ENCODE data around the gene CNST. TPM values are rescaled to one million over a fixed set of nuclear protein-coding genes. Genes with fewer than 3 reads are reported as not detected.

Gene CNST
- total RNA-seq, 1 donor from 2014 or later = 25.6 TPM

- Mint-ChIP-seq H3K27ac (no peak overlapping the region), H3K36me3 (peaks cover 7% of the 10 kb centered on the region), H3K4me1 (peaks cover 2% of the 10 kb centered on the region), H3K4me3 (no peak overlapping the region), H3K9me3 (no peaks in the 10 kb centered on the region), H3K27me3 (ENCODE audit: insufficient read depth, low read depth) (no peaks in the 10 kb centered on the region)
- H3K27me3 ChIP-seq = no peaks in the 10 kb centered on the region
- H2AFZ ChIP-seq (replicated peaks) = no peak overlapping the region
- no peak overlapping the region for H3K4me3 ChIP-seq
- no peaks in the 10 kb centered on the region for H3K79me2 ChIP-seq (ENCODE audit: low read depth)
- no peak for DNase-seq (ENCODE audit: low spot score)
- H3F3A ChIP-seq (ENCODE audit: low read depth) = no peaks in the 10 kb centered on the region
- H3K4me1 ChIP-seq = no peaks in the 10 kb centered on the region
- H3K4me2 ChIP-seq = no peak overlapping the region
- no peak for TF ChIP-seq CTCF (IDR thresholded peaks at IDR 0.05)
- TF ChIP-seq EZH2 (IDR thresholded peaks at IDR 0.05) = no peak
- no peak for TF ChIP-seq EZH2phosphoT487 (IDR thresholded peaks at IDR 0.05)
- H3K36me3 ChIP-seq = no peaks in the 10 kb centered on the region
- no peak overlapping the region for H3K9ac ChIP-seq
- no peak overlapping the region for H3K27ac ChIP-seq
- H3K9me3 ChIP-seq (ENCODE audit: low read depth) = no peaks in the 10 kb centered on the region
- H4K20me1 ChIP-seq (ENCODE audit: low read depth) = no peaks in the 10 kb centered on the region
Measured at GRCh38 chr1:246659594-246660140, 93.4 kb downstream of the CNST start.

- no peaks in the 10 kb centered on the region for H3K27me3 Mint-ChIP-seq (ENCODE audit: insufficient read depth, low read depth)
- Histone ChIP-seq H3K9ac (no peak overlapping the region), H4K20me1 (ENCODE audit: low read depth) (no peaks in the 10 kb centered on the region), H3K4me2 (no peak overlapping the region), H3K79me2 (ENCODE audit: low read depth) (no peaks in the 10 kb centered on the region), H3K4me1 (no peaks in the 10 kb centered on the region), H3K36me3 (no peaks in the 10 kb centered on the region), H3K4me3 (no peak overlapping the region), H3F3A (ENCODE audit: low read depth) (no peaks in the 10 kb centered on the region), H3K27ac (no peak overlapping the region), H3K9me3 (ENCODE audit: low read depth) (no peaks in the 10 kb centered on the region), H2AFZ (replicated peaks) (no peak overlapping the region), H3K27me3 (no peaks in the 10 kb centered on the region)
- no peaks in the 10 kb centered on the region for H3K9me3 Mint-ChIP-seq
- TF ChIP-seq EZH2phosphoT487 (IDR thresholded peaks at IDR 0.05) (no peak), EZH2 (IDR thresholded peaks at IDR 0.05) (no peak), CTCF (IDR thresholded peaks at IDR 0.05) (no peak)
- no peak for DNase-seq (ENCODE audit: low spot score)
- H3K4me3 Mint-ChIP-seq = no peak overlapping the region
- peaks cover 2% of the 10 kb centered on the region for H3K4me1 Mint-ChIP-seq
- H3K36me3 Mint-ChIP-seq = peaks cover 9% of the 10 kb centered on the region
- H3K27ac Mint-ChIP-seq = no peak overlapping the region
Measured at GRCh38 chr1:246661451-246661850, 95.2 kb downstream of the CNST start.

DNA sequence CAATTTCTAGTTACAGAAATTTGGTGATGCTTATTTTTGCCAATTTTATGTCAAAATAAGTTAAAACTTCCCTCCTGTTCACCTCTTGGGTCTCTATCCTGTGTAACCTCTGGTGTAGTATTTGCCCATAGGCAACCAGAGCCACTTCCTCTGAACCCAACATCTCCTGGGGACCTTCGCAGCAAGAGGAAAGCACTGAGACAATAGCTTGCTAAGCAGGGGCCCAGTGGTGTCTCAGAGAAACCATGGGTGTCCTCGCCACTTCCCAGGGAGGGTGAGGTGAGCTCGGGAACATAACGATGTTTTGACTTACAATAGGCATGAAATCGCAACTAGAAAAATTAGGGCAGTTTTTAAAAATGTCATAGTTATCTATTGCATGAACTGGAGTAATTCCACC, 101.5 kb downstream of the CNST start:
- no peaks in the 10 kb centered on the region for H3F3A ChIP-seq (ENCODE audit: low read depth)
- Mint-ChIP-seq H3K27me3 (ENCODE audit: insufficient read depth, low read depth) (no peaks in the 10 kb centered on the region), H3K4me1 (no peaks in the 10 kb centered on the region), H3K9me3 (no peaks in the 10 kb centered on the region), H3K27ac (no peak overlapping the region), H3K36me3 (peaks cover 6% of the 10 kb centered on the region), H3K4me3 (no peak overlapping the region)
- H3K4me3 ChIP-seq = no peak overlapping the region
- H3K4me2 ChIP-seq = no peak overlapping the region
- H3K79me2 ChIP-seq (ENCODE audit: low read depth) = no peaks in the 10 kb centered on the region
- H3K9ac ChIP-seq = no peak overlapping the region
- no peak for DNase-seq (ENCODE audit: low spot score)
- no peak for TF ChIP-seq EZH2phosphoT487 (IDR thresholded peaks at IDR 0.05)
- TF ChIP-seq EZH2 (IDR thresholded peaks at IDR 0.05) = no peak
- TF ChIP-seq CTCF (IDR thresholded peaks at IDR 0.05) = no peak
- H3K9me3 ChIP-seq (ENCODE audit: low read depth) = no peaks in the 10 kb centered on the region
- no peak overlapping the region for H3K27ac ChIP-seq
- H3K27me3 ChIP-seq = no peaks in the 10 kb centered on the region
- peaks cover 6% of the 10 kb centered on the region for H3K4me1 ChIP-seq
- no peaks in the 10 kb centered on the region for H3K36me3 ChIP-seq
- no peak overlapping the region for H2AFZ ChIP-seq (replicated peaks)
- H4K20me1 ChIP-seq (ENCODE audit: low read depth) = no peaks in the 10 kb centered on the region

Data from neural progenitor cell (in vitro differentiated cells).